Measurements from ENCODE around the gene PIM1. TPM values are rescaled to one million over a fixed set of nuclear protein-coding genes. Genes with fewer than 3 reads are reported as not detected.

PIM1 gene
- polyA plus RNA-seq, 1 donor from 2014 or later: 4.1 TPM

DNA sequence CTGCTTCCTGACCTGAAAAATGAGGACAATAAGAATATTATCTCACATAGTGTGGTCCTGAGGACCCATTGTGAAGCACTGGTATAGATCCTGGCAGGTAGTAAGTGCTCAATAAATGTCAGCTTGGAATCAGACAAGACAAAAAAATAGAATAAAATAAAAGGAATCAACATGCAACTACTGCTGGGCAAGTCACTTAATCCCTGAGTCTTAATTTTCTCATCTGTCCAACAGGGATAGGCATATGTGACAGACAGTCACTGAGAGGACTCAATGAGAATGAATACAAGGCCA lies 38.0 kb upstream of the PIM1 start (continued):
- TF ChIP-seq SMC3 (conservative IDR thresholded peaks at IDR 0.05; ENCODE audit: poor library complexity) (no peak), TAF1 (IDR thresholded peaks at IDR 0.05; ENCODE audit: low read depth) (no peak), MXI1 (conservative IDR thresholded peaks at IDR 0.05; ENCODE audit: poor library complexity, severe bottlenecking) (no peak), EZH2 (IDR thresholded peaks at IDR 0.05; ENCODE audit: borderline replicate concordance, insufficient read depth, low read length, poor library complexity, severe bottlenecking) (no peak)

DNA sequence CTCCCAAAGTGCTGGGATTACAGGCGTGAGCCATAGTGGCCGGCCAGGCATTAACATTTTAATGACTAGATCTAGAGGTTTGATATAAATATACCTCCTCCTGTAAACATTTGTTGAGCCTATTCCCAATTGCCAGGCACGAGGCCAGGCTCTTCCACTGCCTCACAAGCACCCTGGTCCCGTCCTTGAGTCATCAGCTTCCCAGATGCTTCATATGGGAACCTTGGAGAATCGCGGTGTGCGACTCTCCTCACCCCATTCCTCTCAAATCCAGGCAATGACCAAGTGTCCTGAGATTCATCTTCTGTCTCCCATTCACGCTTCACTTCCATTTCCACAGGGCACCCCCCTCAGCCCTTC lies 35.9 kb upstream of the PIM1 start:
- Histone ChIP-seq H3K9me2 (ENCODE audit: insufficient read depth, low read length) (no peaks in the 10 kb centered on the region), H2AFZ (ENCODE audit: low read depth, low read length) (no peak overlapping the region), H3K27me3 (ENCODE audit: insufficient read depth, low read depth, low read length) (peaks cover 4% of the 10 kb centered on the region), H3K4me2 (ENCODE audit: low read length) (no peak overlapping the region), H3K27ac (ENCODE audit: low read length) (no peak overlapping the region), H3K9me3 (ENCODE audit: low read length) (no peaks in the 10 kb centered on the region), H3K9ac (ENCODE audit: low read length) (no peak overlapping the region), H4K20me1 (ENCODE audit: insufficient read depth) (no peaks in the 10 kb centered on the region), H3F3A (ENCODE audit: insufficient read depth, low read length, poor library complexity, severe bottlenecking) (no peaks in the 10 kb centered on the region), H3K4me3 (ENCODE audit: low read length) (no peak overlapping the region), H3K36me3 (ENCODE audit: insufficient read depth, low read length) (no peaks in the 10 kb centered on the region), H3K79me2 (replicated peaks; ENCODE audit: insufficient read depth, low read length) (no peaks in the 10 kb centered on the region)
- no peak for TF ChIP-seq SMC3 (conservative IDR thresholded peaks at IDR 0.05; ENCODE audit: poor library complexity)
- no peak for TF ChIP-seq POLR2AphosphoS5 (IDR thresholded peaks at IDR 0.05)
- TF ChIP-seq TAF1 (IDR thresholded peaks at IDR 0.05; ENCODE audit: low read depth): no peak
- TF ChIP-seq EP300 (conservative IDR thresholded peaks at IDR 0.05; ENCODE audit: poor library complexity, severe bottlenecking): no peak
- no peak for TF ChIP-seq MXI1 (conservative IDR thresholded peaks at IDR 0.05; ENCODE audit: poor library complexity, severe bottlenecking)
- TF ChIP-seq, protein P1, sequence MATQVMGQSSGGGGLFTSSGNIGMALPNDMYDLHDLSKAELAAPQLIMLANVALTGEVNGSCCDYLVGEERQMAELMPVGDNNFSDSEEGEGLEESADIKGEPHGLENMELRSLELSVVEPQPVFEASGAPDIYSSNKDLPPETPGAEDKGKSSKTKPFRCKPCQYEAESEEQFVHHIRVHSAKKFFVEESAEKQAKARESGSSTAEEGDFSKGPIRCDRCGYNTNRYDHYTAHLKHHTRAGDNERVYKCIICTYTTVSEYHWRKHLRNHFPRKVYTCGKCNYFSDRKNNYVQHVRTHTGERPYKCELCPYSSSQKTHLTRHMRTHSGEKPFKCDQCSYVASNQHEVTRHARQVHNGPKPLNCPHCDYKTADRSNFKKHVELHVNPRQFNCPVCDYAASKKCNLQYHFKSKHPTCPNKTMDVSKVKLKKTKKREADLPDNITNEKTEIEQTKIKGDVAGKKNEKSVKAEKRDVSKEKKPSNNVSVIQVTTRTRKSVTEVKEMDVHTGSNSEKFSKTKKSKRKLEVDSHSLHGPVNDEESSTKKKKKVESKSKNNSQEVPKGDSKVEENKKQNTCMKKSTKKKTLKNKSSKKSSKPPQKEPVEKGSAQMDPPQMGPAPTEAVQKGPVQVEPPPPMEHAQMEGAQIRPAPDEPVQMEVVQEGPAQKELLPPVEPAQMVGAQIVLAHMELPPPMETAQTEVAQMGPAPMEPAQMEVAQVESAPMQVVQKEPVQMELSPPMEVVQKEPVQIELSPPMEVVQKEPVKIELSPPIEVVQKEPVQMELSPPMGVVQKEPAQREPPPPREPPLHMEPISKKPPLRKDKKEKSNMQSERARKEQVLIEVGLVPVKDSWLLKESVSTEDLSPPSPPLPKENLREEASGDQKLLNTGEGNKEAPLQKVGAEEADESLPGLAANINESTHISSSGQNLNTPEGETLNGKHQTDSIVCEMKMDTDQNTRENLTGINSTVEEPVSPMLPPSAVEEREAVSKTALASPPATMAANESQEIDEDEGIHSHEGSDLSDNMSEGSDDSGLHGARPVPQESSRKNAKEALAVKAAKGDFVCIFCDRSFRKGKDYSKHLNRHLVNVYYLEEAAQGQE (IDR thresholded peaks at IDR 0.05; ENCODE audit: borderline replicate concordance): no peak
- TF ChIP-seq, protein P2, sequence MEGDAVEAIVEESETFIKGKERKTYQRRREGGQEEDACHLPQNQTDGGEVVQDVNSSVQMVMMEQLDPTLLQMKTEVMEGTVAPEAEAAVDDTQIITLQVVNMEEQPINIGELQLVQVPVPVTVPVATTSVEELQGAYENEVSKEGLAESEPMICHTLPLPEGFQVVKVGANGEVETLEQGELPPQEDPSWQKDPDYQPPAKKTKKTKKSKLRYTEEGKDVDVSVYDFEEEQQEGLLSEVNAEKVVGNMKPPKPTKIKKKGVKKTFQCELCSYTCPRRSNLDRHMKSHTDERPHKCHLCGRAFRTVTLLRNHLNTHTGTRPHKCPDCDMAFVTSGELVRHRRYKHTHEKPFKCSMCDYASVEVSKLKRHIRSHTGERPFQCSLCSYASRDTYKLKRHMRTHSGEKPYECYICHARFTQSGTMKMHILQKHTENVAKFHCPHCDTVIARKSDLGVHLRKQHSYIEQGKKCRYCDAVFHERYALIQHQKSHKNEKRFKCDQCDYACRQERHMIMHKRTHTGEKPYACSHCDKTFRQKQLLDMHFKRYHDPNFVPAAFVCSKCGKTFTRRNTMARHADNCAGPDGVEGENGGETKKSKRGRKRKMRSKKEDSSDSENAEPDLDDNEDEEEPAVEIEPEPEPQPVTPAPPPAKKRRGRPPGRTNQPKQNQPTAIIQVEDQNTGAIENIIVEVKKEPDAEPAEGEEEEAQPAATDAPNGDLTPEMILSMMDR (IDR thresholded peaks at IDR 0.05; ENCODE audit: poor library complexity, severe bottlenecking): no peak
- no peak for TF ChIP-seq RAD21 (conservative IDR thresholded peaks at IDR 0.05)
- TF ChIP-seq EZH2 (IDR thresholded peaks at IDR 0.05; ENCODE audit: borderline replicate concordance, insufficient read depth, low read length, poor library complexity, severe bottlenecking): no peak

DNA sequence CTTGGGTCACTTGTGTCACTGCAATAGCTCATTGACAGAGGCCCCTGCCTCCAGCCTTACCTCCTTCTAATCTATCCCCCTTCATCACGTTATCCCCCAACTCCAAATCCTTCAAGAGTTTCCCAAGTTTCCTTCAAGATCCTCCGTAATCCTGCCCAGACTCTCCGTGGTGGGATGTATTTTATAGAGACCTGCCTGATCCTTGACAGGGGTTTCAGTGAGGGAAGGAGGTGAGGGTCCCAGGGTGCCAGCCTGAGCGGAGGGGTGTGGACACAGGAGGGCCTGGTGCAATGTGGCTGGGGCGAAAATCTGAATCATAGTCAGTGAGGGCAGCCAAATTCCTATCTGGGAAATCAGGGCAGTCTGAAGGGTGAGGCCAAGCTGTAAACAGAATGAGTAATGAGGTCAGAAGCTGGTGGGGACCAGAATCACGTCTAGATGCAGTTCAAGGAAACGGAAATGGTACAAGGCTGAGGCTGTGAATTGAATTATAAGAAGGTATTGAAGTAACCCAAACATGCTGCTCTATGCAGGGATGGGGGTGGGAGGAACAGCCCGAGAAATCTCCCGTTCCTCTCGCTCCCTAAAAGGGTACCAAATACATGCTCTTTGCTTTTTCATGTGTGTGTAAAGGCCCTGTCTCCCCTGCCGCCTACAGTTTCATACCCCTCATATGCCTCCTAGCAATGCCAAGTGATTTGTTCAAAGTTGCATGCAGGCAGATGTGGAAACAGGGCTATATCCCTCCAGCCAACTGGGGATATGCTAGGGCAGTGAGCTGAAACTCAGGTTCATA lies 35.4 kb upstream of the PIM1 start:
- Histone ChIP-seq H3K79me2 (replicated peaks; ENCODE audit: insufficient read depth, low read length) (no peaks in the 10 kb centered on the region), H3K27ac (ENCODE audit: low read length) (no peak overlapping the region), H3K4me3 (ENCODE audit: low read length) (no peak overlapping the region)

More for the DNA sequence above, 35.4 kb upstream of the PIM1 start:
- Histone ChIP-seq H3K9ac (ENCODE audit: low read length) (no peak overlapping the region), H4K20me1 (ENCODE audit: insufficient read depth) (no peaks in the 10 kb centered on the region), H3K4me2 (ENCODE audit: low read length) (no peak overlapping the region), H3K9me2 (ENCODE audit: insufficient read depth, low read length) (no peaks in the 10 kb centered on the region), H3K27me3 (ENCODE audit: insufficient read depth, low read depth, low read length) (peaks cover 4% of the 10 kb centered on the region), H3K36me3 (ENCODE audit: insufficient read depth, low read length) (no peaks in the 10 kb centered on the region), H2AFZ (ENCODE audit: low read depth, low read length) (no peak overlapping the region), H3K9me3 (ENCODE audit: low read length) (no peaks in the 10 kb centered on the region), H3F3A (ENCODE audit: insufficient read depth, low read length, poor library complexity, severe bottlenecking) (no peaks in the 10 kb centered on the region)
- TF ChIP-seq EP300 (conservative IDR thresholded peaks at IDR 0.05; ENCODE audit: poor library complexity, severe bottlenecking) (no peak), EZH2 (IDR thresholded peaks at IDR 0.05; ENCODE audit: borderline replicate concordance, insufficient read depth, low read length, poor library complexity, severe bottlenecking) (no peak), TAF1 (IDR thresholded peaks at IDR 0.05; ENCODE audit: low read depth) (no peak)
- TF ChIP-seq, protein P1 (IDR thresholded peaks at IDR 0.05; ENCODE audit: borderline replicate concordance): no peak
- TF ChIP-seq, protein P2 (IDR thresholded peaks at IDR 0.05; ENCODE audit: poor library complexity, severe bottlenecking): no peak
